GM18951 (cell line): ENCODE measurements around the gene MGMT.

Experiments
- POLR2A ChIP-seq: IDR thresholded peaks from 4 replicates; pipeline ENCODE4 v1.6.1; 2011; ENCODE audit warnings: mild to moderate bottlenecking; ENCODE audit not compliant: insufficient read length, insufficient read depth; ENCODE audit errors: extremely low read depth
- in situ Hi-C: fragments of 300-500 bp; cut with MboI; formaldehyde crosslinking; loops from one replicate; pipeline ENCODE4 v1.12.0; 2022; ENCODE audit warnings: low sequenced_read_pairs, mixed read lengths, inconsistent platforms; ENCODE audit not compliant: unreplicated experiment

The MGMT gene

DNA sequence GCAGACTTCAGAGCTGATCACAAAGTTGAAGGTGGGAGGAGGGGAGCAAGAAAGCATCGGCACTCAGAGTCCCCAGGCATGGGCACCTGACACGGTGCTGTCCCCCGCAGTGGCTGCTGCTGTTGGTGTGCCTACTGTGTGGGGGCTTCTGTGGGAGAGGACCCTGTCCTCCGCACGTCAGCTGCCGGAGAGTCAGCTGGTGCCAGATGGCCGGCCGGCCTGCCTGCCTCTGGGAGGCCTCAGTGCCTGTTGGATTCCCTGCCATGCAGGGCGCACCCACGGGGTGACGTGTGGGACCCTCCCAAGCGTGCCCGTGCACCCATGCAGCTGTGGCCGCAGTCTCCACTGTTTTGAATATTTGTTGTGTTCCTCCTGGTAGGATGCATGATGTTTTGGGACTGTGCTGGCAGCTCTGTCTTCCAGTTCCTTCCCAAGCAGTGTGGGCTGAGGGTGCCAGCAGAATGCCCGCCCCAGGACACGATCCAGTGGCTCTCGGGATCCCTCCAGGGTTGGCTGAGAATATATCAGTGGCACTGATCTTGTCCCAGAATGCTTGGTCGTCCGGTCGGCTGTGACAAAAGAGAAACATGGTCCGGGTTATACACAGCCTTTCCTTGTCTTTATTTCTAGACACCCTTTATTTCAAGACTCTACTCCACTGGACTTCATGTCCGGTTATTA is 185.6 kb downstream of the MGMT start:
- TF ChIP-seq POLR2A: no peak

DNA sequence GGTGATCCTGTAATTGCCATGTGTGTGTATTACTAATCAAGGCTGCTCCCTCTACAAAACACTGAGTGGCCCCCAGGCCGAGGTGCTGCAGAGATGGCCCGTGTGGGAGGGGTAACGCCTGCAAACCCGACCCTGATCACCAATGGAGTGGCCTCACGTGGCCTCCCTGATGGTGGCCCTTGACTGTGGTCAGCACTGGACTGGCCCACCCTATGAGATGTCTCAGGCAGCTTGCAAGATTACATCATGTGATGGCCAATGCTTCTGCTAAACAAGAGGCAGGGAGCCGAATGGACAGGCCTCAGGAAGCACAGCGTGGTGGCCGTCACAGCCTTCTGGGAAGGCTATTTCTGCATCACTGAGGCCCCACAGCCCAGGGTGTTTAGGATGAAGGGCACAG is 186.4 kb downstream of the MGMT start:
- in situ Hi-C loops: no loop called here
- no peak for TF ChIP-seq POLR2A

More for the DNA sequence above, 185.6 kb downstream of the MGMT start:
- in situ Hi-C loops: no loop called here

DNA sequence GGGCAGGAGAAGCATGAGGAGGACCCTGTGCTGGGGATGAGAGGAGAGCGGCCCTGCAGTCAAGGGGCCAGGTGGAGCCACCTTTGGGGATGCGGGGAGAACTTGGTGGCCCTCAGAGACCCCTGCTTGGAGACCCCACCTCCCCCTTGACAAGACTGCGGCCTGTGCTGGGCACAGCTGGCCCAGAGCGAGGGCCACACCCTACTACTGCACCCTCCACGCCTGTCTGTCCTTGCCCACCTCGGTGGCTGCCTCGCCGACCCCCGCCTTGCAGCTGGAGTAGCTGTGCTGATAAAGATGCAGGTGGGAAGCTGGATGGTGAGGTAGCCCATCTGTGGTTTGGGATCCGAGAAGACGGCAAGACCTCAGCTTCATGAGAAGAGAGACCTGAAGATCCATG is 186.8 kb downstream of the MGMT start:
- TF ChIP-seq POLR2A: no peak
- in situ Hi-C loops: no loop called here

DNA sequence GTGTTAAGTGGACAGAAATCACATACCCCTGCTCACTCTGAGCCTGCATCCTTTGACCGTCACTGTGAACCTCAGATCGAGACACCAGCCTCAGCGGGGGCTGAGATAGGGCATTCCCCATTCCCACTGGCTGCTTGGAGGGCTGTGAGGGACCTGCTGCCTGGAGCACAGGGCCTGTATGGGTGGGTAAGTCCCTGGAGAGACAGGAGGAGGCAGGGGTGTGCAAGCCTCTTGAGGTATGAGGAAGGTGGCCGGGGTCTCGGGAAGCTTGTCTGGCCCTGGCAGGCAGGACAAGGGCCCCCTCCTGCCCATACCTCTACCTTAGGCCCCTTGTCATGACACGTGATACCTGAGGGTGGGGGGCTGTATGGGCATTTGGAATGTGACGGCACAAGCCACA is 187.4 kb downstream of the MGMT start:
- in situ Hi-C loops: no loop called here
- no peak for TF ChIP-seq POLR2A

DNA sequence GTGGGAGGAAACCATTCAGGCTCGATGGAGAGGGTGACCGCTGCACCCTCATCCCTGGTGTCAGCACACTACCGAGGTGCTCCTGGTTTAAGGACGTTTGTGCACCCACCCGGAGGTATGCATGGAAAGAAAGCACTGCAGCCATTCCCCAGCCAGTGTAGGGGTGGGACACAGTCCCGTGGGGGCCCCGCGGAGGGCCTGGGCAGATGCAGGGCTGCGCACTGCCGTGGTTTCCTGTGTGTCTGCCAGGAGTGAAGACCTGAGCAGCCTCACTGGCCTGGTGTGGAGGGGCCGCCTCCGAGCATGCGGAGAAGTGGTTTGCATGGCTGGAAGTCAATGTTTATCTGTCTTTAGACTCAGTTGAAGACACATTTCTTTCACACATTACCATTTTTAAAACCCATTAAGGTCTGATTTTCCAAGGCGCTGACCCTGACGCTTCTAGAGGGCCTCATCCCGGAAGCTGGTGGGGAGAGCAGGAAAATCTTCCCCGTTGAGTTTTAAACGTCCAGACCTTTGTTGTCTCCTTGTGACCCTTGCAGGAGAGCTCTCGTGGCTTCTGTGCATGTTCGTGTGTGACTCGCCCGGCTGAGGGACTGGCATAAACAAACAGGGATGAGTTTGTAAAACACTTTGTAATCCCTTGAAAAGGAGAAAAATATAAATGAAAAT is 188.1 kb downstream of the MGMT start:
- TF ChIP-seq POLR2A: no peak
- in situ Hi-C loops: no loop called here

DNA sequence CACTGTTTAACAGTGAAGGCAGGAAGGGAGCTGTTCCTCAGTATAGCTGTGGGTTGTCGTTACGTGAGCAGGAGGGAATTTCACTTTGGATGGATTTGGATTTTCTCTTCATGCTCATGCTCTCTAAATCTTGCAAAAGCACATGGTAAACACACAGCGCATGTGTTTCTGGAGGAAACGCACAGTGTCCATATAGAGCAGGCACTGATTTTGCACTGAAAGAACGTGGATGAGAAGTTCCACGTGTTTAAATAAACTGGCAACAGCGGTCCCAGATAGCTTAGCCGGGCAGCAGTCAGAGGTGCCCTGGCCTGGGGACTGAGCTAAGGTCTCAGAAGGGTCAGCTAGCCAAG is 188.6 kb downstream of the MGMT start:
- in situ Hi-C loops: no loop called here
- no peak for TF ChIP-seq POLR2A

DNA sequence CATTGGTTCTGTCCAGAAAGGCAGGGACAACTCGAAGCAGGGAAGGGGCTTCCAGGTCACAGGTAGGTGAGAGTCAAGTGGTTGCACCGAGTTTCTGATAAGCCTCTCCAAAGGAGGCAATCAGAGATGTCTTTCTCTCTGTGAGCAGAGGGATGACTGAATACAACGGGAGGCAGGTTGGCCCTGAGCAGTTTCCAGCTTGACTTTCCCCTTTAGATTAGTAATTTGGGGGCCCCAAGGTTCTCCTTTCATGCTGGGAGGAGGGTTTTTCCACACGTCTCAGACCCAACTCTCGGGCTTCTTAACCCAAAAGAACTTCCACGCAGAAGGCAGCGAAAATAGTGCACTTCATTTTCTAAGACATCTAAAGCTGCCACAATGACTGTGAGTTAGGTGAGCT is 189.6 kb downstream of the MGMT start:
- TF ChIP-seq POLR2A: no peak
- in situ Hi-C loops: no loop called here

DNA sequence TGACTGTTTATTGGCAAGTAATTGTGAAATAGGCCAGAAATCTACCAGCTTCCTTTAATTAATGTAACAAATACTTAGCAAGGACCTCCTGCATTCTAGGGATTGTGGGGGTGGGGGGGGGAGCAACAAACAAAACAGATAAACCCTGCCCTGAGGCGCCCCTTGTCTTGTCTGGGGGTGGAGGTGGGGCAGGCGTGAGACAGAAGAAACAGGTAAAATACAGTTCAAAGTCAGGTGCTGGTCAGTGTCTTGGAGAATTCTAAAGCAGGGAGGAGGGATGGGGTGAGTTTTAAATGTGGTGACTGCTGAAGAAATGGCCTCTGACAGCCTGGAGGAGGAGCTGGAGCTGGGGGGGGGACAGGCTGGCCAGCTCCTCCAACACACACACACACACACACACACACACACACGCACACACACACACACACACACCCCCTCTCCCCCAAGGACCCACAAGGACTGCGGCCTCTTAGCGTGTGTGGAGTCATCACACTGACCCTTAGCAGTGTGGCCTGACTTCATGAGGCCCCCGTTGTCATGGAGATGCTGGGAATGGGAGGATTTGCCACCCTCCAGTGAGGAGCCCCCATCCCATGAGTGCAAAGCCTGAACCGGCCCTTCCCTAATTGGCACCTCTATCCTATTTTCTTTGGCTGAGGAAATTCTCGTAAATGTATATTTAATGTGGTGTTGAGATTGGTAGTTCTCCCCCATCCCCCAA is 190.4 kb downstream of the MGMT start:
- in situ Hi-C loops: no loop called here
- TF ChIP-seq POLR2A: no peak

DNA sequence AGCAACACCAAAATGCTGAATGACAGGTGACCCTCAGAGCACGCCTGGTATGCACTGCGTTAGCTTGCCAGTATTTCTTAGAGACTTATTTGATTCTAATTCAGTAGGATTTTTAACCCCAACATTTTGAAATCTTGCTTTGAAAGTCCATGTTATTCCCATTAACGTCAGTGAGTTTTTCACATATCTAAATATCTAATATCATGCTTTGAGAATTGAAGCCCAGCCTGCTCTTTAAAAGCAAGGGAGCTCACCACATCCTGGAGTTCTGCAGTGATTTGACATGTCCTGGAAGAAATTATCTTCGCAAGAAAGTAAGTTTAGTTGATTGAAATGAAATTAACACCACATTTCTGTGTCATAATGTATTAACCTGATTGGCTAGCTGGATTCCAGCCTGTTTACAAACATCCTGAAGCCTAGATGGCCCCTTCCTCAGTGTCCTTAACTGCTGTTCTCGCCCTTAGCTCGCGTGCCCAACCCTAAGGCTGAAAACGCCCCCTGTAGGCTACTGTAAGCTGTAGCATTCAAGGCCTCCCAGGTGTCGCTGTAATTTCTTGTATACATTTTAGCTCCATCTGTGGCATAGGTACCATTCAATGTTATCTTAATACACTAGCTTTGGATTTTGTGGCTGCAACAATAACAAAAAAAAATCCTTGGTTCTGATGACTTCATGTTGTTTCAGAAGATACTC is 191.5 kb downstream of the MGMT start:
- in situ Hi-C loops: no loop called here
- no peak for TF ChIP-seq POLR2A

DNA sequence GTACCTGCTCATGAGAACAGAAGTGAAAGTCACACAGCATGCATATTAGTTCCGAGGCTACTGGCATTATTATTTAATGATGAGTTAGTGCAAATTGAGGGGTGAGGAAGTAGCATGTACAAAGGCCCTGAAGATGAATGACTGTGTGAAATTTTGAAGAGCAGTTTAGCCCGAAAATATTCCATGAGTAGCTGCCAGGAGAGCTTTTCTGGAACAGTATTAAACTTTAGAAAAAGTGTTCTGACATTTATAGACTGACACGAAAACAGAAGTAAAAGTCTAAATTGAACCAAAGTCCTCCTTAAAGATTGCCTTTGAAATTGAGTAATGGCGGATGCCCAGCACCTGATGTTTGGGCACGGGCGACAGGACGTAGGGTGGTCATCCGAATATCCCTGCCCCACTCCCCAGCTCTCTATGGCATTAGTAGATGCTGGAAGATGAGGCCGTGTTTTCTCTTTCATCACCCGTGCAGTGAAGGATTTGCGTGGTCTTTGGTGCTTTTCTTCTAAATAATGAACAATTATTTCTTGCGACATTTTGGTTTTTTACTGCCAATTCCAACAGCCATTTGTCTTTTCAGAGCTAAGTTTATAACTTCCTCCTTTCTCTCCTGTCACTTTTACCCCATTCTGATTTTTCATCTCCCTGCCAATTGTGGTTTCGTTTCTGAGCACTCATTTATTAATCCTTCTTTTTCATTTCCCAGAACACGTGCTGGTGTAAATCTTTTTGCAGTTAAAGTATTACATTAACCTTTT is 192.6 kb downstream of the MGMT start:
- no peak for TF ChIP-seq POLR2A
- in situ Hi-C loops: no loop called here

DNA sequence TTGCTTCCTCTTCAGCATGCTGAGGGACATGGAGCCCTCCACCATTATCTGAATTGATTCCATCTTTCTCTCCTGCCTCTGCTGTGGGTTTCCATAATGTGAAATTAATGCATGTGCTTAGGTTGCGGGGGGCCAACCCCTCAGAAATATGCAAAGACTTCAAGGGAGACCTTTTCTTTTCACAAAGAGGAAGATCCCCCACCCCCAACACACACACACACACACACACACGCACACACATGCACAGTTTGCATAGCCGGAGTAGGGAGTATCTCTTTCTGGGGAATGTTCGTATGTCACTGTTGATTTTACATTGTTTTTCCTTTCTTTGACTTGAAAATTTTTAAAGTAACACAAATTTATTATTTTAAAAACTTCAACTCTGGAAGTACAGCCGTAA is 193.5 kb downstream of the MGMT start:
- TF ChIP-seq POLR2A: no peak

DNA sequence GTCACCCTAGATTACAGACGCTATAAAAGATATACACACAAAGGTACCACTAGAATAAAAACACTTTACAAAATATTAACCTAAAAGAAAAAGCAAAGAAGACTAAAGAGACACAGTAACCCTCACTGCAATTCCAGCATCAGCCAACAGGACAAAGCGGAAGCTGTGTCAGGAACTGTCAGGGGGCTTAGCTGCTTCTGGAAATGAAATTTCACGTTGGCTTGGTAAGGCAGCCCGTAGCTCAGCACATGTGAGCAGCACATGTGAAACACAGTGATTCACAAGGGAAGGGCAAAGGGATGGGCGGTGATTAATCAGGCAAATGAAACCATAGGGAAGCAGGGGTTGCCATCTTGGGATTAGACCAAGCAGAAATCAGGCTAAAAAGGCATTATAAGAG is 195.4 kb downstream of the MGMT start:
- no peak for TF ChIP-seq POLR2A
- in situ Hi-C loops: no loop called here

More for the DNA sequence above, 193.5 kb downstream of the MGMT start:
- in situ Hi-C loops: no loop called here

DNA sequence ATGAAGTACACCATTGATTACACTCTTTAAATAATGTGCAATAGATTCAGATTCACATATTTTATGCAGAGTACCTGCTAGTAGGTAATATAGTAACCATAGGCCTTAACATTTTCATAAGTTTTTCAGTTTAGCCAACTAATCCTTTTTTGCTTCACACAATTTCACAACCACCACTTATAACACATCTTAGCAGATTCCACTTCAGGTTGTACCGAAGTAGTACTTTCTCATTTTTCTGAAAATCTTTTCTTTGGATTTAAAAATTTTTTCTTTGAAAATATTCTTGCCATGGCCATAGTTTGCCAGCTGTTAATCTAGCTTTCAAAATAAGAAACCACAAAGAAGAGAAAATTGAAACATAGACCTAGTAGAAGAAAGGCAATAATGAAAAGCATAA is 203.1 kb downstream of the MGMT start:
- in situ Hi-C loops: no loop called here
- no peak for TF ChIP-seq POLR2A

DNA sequence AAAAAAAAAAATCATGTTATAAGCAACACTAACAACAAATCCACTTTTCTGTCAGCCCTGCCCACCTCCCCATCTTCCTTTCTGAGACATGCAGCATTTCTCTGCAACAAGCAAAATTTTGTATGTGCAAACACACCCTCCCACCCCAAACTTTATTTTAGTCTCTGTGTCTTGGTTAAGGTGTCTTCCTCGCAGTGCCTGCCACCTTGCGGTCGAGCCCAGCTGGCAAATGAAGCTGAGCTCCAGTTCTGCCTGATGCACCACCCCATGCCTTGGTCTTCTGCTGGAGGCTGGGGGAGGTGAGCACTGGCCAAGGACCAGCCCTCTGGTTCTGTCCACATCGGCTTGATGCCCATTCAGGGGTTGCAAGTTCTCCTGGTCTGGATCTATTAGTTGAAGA is 206.3 kb downstream of the MGMT start:
- TF ChIP-seq POLR2A: no peak
- in situ Hi-C loops: no loop called here
